ENCODE data around the gene MALT1. TPM values are rescaled to one million over a fixed set of nuclear protein-coding genes. Genes with fewer than 3 reads are reported as not detected.

Gene MALT1
- total RNA-seq, 6 donors from 2014 or later: 17.1 to 29.3 (median 24.6) TPM

GRCh38 chr18:58695772-58696171, 24.5 kb downstream of the MALT1 start:
- Histone ChIP-seq H3K4me1 (peaks cover 0 to 3% (median 0%) of the 10 kb centered on the region in 4 donors), H3K9me3 (no peaks in the 10 kb centered on the region), H3K27me3 (no peaks in the 10 kb centered on the region), H3K27ac (no peak overlapping the region), H3K4me3 (no peak overlapping the region), H3K36me3 (peaks cover 0 to 29% (median 7%) of the 10 kb centered on the region in 4 donors)
- no peak for DNase-seq
- TF ChIP-seq POLR2A (IDR thresholded peaks at IDR 0.05) (no peak), POLR2AphosphoS5 (IDR thresholded peaks at IDR 0.05) (no peak), EP300 (IDR thresholded peaks at IDR 0.05) (no peak), CTCF (IDR thresholded peaks at IDR 0.05) (no peak)
- no peak for ATAC-seq (ENCODE audit: low FRiP score in 2 of 2)
- WGBS, 2 donors: 95 to 97% methylated on average over 5 of the region's 5 CpGs

GRCh38 chr18:58697146-58697545, 25.9 kb downstream of the MALT1 start:
- no peak overlapping the region for H3K4me3 ChIP-seq
- 87 to 92% methylated on average over 4 of the region's 4 CpGs for whole genome bisulfite sequencing, 2 donors

GRCh38 chr18:58698701-58699193, 27.5 kb downstream of the MALT1 start:
- DNase-seq (no peak), ATAC-seq (ENCODE audit: low FRiP score in 2 of 2) (no peak)
- Histone ChIP-seq H3K4me1 (peaks cover 0 to 3% (median 0%) of the 10 kb centered on the region in 4 donors), H3K27me3 (no peaks in the 10 kb centered on the region), H3K27ac (no peak overlapping the region), H3K9me3 (no peaks in the 10 kb centered on the region), H3K4me3 (no peak overlapping the region), H3K36me3 (peaks cover 5 to 44% (median 9%) of the 10 kb centered on the region in 4 donors)
- TF ChIP-seq EP300 (IDR thresholded peaks at IDR 0.05): no peak
- no peak for TF ChIP-seq POLR2AphosphoS5 (IDR thresholded peaks at IDR 0.05)
- no peak for TF ChIP-seq CTCF (IDR thresholded peaks at IDR 0.05)
- TF ChIP-seq POLR2A (IDR thresholded peaks at IDR 0.05): no peak
- WGBS, 2 donors: 90 to 92% methylated on average over 2 of the region's 2 CpGs

More at GRCh38 chr18:58697146-58697545, 25.9 kb downstream of the MALT1 start:
- TF ChIP-seq CTCF (IDR thresholded peaks at IDR 0.05) (no peak), EP300 (IDR thresholded peaks at IDR 0.05) (no peak), POLR2A (IDR thresholded peaks at IDR 0.05) (no peak), POLR2AphosphoS5 (IDR thresholded peaks at IDR 0.05) (no peak)
- ATAC-seq (ENCODE audit: low FRiP score in 2 of 2) (no peak), DNase-seq (no peak)
- no peak overlapping the region for H3K27ac ChIP-seq
- peaks cover 0 to 3% (median 0%) of the 10 kb centered on the region in 4 donors for H3K4me1 ChIP-seq
- H3K27me3 ChIP-seq: no peaks in the 10 kb centered on the region
- H3K9me3 ChIP-seq: no peaks in the 10 kb centered on the region
- peaks cover 5 to 38% (median 9%) of the 10 kb centered on the region in 4 donors for H3K36me3 ChIP-seq

- WGBS, 2 donors: 84 to 95% methylated on average over 1 of the region's 1 CpG
- no peaks in the 10 kb centered on the region for H3K9me3 ChIP-seq
- DNase-seq: no peak
- H3K4me1 ChIP-seq: no peaks in the 10 kb centered on the region
- no peak for TF ChIP-seq CTCF (IDR thresholded peaks at IDR 0.05)
- no peak for TF ChIP-seq POLR2AphosphoS5 (IDR thresholded peaks at IDR 0.05)
- no peak for TF ChIP-seq POLR2A (IDR thresholded peaks at IDR 0.05)
- no peak for TF ChIP-seq EP300 (IDR thresholded peaks at IDR 0.05)
- H3K27me3 ChIP-seq: no peaks in the 10 kb centered on the region
- no peak overlapping the region for H3K4me3 ChIP-seq
- no peak overlapping the region for H3K27ac ChIP-seq
- peaks cover 5 to 44% (median 9%) of the 10 kb centered on the region in 4 donors for H3K36me3 ChIP-seq
- ATAC-seq (ENCODE audit: low FRiP score in 2 of 2): no peak
Observed at GRCh38 chr18:58699551-58699950, 28.3 kb downstream of the MALT1 start.

GRCh38 chr18:58700209-58700608, 28.9 kb downstream of the MALT1 start:
- WGBS, 2 donors: 86 to 92% methylated on average over 4 of the region's 4 CpGs

More at GRCh38 chr18:58700209-58700608, 28.9 kb downstream of the MALT1 start:
- DNase-seq: no peak
- H3K27me3 ChIP-seq: no peaks in the 10 kb centered on the region
- peaks cover 5 to 44% (median 9%) of the 10 kb centered on the region in 4 donors for H3K36me3 ChIP-seq
- no peak overlapping the region for H3K27ac ChIP-seq
- H3K4me3 ChIP-seq: no peak overlapping the region
- no peak for ATAC-seq (ENCODE audit: low FRiP score in 2 of 2)
- H3K4me1 ChIP-seq: no peaks in the 10 kb centered on the region
- no peak for TF ChIP-seq POLR2AphosphoS5 (IDR thresholded peaks at IDR 0.05)
- TF ChIP-seq EP300 (IDR thresholded peaks at IDR 0.05): no peak
- TF ChIP-seq POLR2A (IDR thresholded peaks at IDR 0.05): no peak
- no peak for TF ChIP-seq CTCF (IDR thresholded peaks at IDR 0.05)
- no peaks in the 10 kb centered on the region for H3K9me3 ChIP-seq
